HG02840 (cell line): Measurements from ENCODE around the gene DLL4.

Experiments
- ATAC-seq: cut with Tn5 transposase; IDR thresholded peaks from one replicate; pipeline ENCODE4 v1.9.1; 2021; ENCODE audit warnings: mild to moderate bottlenecking, moderate library complexity, moderate number of reproducible peaks; ENCODE audit not compliant: unreplicated experiment, low FRiP score

DLL4 gene

GRCh38 chr15:40984964-40985363, 55.8 kb downstream of the DLL4 start:
- ATAC-seq: no peak

GRCh38 chr15:40985541-40986330, 56.6 kb downstream of the DLL4 start:
- no peak for ATAC-seq

- ATAC-seq: no peak
Observed at GRCh38 chr15:40986820-40987219, 57.7 kb downstream of the DLL4 start.

DNA sequence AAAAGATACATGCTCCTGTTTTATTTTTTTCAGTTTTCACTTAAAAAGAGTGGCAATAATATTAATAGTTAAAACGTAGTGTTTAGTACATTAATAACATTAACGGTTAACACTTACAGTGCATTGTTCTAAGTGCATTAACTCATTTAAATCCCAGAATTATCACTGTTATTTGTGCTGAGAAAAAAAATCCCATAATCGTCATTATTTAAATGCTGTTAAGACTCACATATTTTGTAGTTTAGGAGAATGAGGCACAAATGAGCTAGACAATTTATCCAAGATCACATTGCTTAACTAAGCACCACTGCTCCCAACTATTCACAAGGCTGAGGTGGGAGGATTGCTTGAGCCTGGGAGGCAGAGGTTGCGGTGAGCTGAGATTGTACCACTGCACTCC, 59.0 kb downstream of the DLL4 start:
- no peak for ATAC-seq
